H9 (cell line): ENCODE measurements around the gene UBAC2. TPM values are rescaled to one million over a fixed set of nuclear protein-coding genes. Genes with fewer than 3 reads are reported as not detected.

Source experiments
- DNase-seq: peaks from one replicate; pipeline ENCODE4 v3.0.0-alpha.2; 2017
- H2AFZ ChIP-seq: one replicate; pipeline ENCODE4 v1.6.1; 2013; ENCODE audit warnings: mild to moderate bottlenecking, low read length, control low read depth, moderate library complexity
- H2AK5ac ChIP-seq: 2 replicates; pipeline ENCODE4 v1.6.1; 2013; ENCODE audit warnings: low read length, control low read depth, mixed read lengths; ENCODE audit not compliant: insufficient read length
- H2BK120ac ChIP-seq: one replicate; pipeline ENCODE4 v1.6.1; 2013; ENCODE audit warnings: low read depth, mild to moderate bottlenecking, low read length, control low read depth, inconsistent platforms; ENCODE audit not compliant: poor library complexity, severe bottlenecking
- H2BK12ac ChIP-seq: 2 replicates; pipeline ENCODE4 v1.6.1; 2013; ENCODE audit warnings: low read length, control low read depth, mixed read lengths, low read depth; ENCODE audit not compliant: insufficient read length
- H2BK15ac ChIP-seq: 2 replicates; pipeline ENCODE4 v1.6.1; 2013; ENCODE audit warnings: low read depth, low read length, control low read depth
- H2BK20ac ChIP-seq: one replicate; pipeline ENCODE4 v1.6.1; 2013; ENCODE audit warnings: low read depth, mild to moderate bottlenecking, low read length, control low read depth, inconsistent platforms; ENCODE audit not compliant: poor library complexity, severe bottlenecking
- H2BK5ac ChIP-seq: 2 replicates; pipeline ENCODE4 v1.6.1; 2013; ENCODE audit warnings: low read length, control low read depth, mixed read lengths; ENCODE audit not compliant: insufficient read length
- H3K14ac ChIP-seq: 2 replicates; pipeline ENCODE4 v1.6.1; 2013; ENCODE audit warnings: low read length, control low read depth; ENCODE audit not compliant: insufficient read depth
- H3K18ac ChIP-seq: 2 replicates; pipeline ENCODE4 v1.6.1; 2013; ENCODE audit warnings: low read depth, mild to moderate bottlenecking, mixed read lengths, low read length, control low read depth; ENCODE audit not compliant: insufficient read length
- H3K23ac ChIP-seq: 2 replicates; pipeline ENCODE4 v1.6.1; 2013; ENCODE audit warnings: low read length, control low read depth, mixed read lengths, low read depth; ENCODE audit not compliant: insufficient read length
- H3K23me2 ChIP-seq: 2 replicates; pipeline ENCODE4 v1.6.1; 2013; ENCODE audit warnings: low read depth, mild to moderate bottlenecking, mixed read lengths, low read length, control low read depth; ENCODE audit not compliant: insufficient read length, poor library complexity, severe bottlenecking
- H3K27ac ChIP-seq: 2 replicates; pipeline ENCODE4 v1.5.1; 2013; ENCODE audit warnings: low read length, control low read depth, mixed read lengths, low read depth; ENCODE audit not compliant: insufficient read length
- H3K27me3 ChIP-seq: 2 replicates; pipeline ENCODE4 v1.6.1; 2013; ENCODE audit warnings: low read length, control low read depth, inconsistent platforms; ENCODE audit not compliant: insufficient read depth
- H3K4ac ChIP-seq: 2 replicates; pipeline ENCODE4 v1.6.1; 2013; ENCODE audit warnings: low read depth, mild to moderate bottlenecking, control low read depth, inconsistent platforms, low read length, moderate library complexity
- H3K4me1 ChIP-seq: 2 replicates; pipeline ENCODE4 v1.6.1; 2013; ENCODE audit warnings: low read length, control low read depth, inconsistent platforms; ENCODE audit not compliant: insufficient read depth
- H3K4me2 ChIP-seq: 2 replicates; pipeline ENCODE4 v1.6.1; 2013; ENCODE audit warnings: low read length, control low read depth, mixed read lengths; ENCODE audit not compliant: insufficient read length, insufficient read depth
- H3K56ac ChIP-seq: 2 replicates; pipeline ENCODE4 v1.6.1; 2013; ENCODE audit warnings: low read depth, mild to moderate bottlenecking, mixed read lengths, low read length, control low read depth; ENCODE audit not compliant: insufficient read length
- H3K79me1 ChIP-seq: 2 replicates; pipeline ENCODE4 v1.6.1; 2013; ENCODE audit warnings: low read depth, mild to moderate bottlenecking, moderate library complexity, low read length, control low read depth, inconsistent platforms; ENCODE audit not compliant: insufficient read depth, poor library complexity, severe bottlenecking
- H3K79me2 ChIP-seq: 2 replicates; pipeline ENCODE4 v1.6.1; 2013; ENCODE audit warnings: low read length, control low read depth, inconsistent platforms; ENCODE audit not compliant: insufficient read depth
- H3K9ac ChIP-seq: 2 replicates; pipeline ENCODE4 v1.6.1; 2013; ENCODE audit warnings: low read length, control low read depth, mixed read lengths; ENCODE audit not compliant: insufficient read length; ENCODE audit errors: extremely low read depth
- H3K9me3 ChIP-seq: one replicate; pipeline ENCODE4 v1.6.1; 2013; ENCODE audit warnings: low read depth, low read length, inconsistent platforms; ENCODE audit not compliant: control insufficient read depth
- H3T11ph ChIP-seq: one replicate; pipeline ENCODE4 v1.6.1; 2013; ENCODE audit warnings: mild to moderate bottlenecking, low read length, control low read depth, inconsistent platforms
- H4K20me1 ChIP-seq: one replicate; pipeline ENCODE4 v1.6.1; 2013; ENCODE audit not compliant: control insufficient read depth, insufficient read length, insufficient read depth
- H4K5ac ChIP-seq: 2 replicates; pipeline ENCODE4 v1.6.1; 2013; ENCODE audit warnings: low read depth, mild to moderate bottlenecking, mixed read lengths, low read length, control low read depth; ENCODE audit not compliant: insufficient read length
- H4K8ac ChIP-seq: replicated peaks from 2 replicates; pipeline ENCODE4 v1.6.1; 2013; ENCODE audit warnings: low read length, control low read depth, mixed read lengths, low read depth; ENCODE audit not compliant: insufficient read length
- H4K91ac ChIP-seq: 2 replicates; pipeline ENCODE4 v1.6.1; 2013; ENCODE audit warnings: low read depth, mild to moderate bottlenecking, moderate library complexity, mixed read lengths, low read length, control low read depth; ENCODE audit not compliant: insufficient read length
- H3K27ac Mint-ChIP-seq, 3 experiments: 2 replicates in 2 of 3; 3 replicates in 1 of 3; pipeline ENCODE4 v1.8.0; 2020 to 2021; ENCODE audit warnings: mixed read lengths in 3 of 3, mild to moderate bottlenecking in 1 of 3, moderate library complexity in 1 of 3
- H3K27me3 Mint-ChIP-seq: 2 replicates; pipeline ENCODE4 v1.8.0; 2021; ENCODE audit warnings: low read depth, mild to moderate bottlenecking, moderate library complexity, mixed read lengths
- H3K36me3 Mint-ChIP-seq, 3 experiments: 2 replicates in 2 of 3; 3 replicates in 1 of 3; pipeline ENCODE4 v1.8.0; 2020 to 2021; ENCODE audit warnings: low read depth in 3 of 3, mixed read lengths in 3 of 3; ENCODE audit not compliant: insufficient read depth in 1 of 3
- H3K4me1 Mint-ChIP-seq, 2 experiments: 2 replicates each; pipeline ENCODE4 v1.8.0; 2020; ENCODE audit warnings: mixed read lengths in 2 of 2
- H3K4me3 Mint-ChIP-seq, 2 experiments: 2 replicates in 1 of 2; 3 replicates in 1 of 2; pipeline ENCODE4 v1.8.0; 2020 to 2021; ENCODE audit warnings: mild to moderate bottlenecking in 2 of 2, mixed read lengths in 2 of 2, moderate library complexity in 1 of 2
- H3K9me3 Mint-ChIP-seq, 2 experiments: 2 replicates in 1 of 2; 3 replicates in 1 of 2; pipeline ENCODE4 v1.8.0; 2020; ENCODE audit warnings: mild to moderate bottlenecking in 2 of 2, mixed read lengths in 2 of 2, moderate library complexity in 1 of 2
- WGBS: extraction: QIAGEN DNeasy Blood & Tissue Kit; methylation state at CpG from one replicate; pipeline ENCODE4 v1.1.7; 2013; ENCODE audit warnings: missing lambda C conversion rate, low lambda C conversion rate, mixed read lengths; ENCODE audit not compliant: insufficient read length; ENCODE audit errors: extremely low coverage; 5-methylcytosine and 5-hydroxymethylcytosine counted together
- total RNA-seq: library from RNA; stranded (reverse); gene quantifications from 2 replicates; pipeline ENCODE4 v1.2.1, GENCODE V29; 2021
- TF ChIP-seq, protein P1 (sequence below): fragments of 200-600 bp; sonication (generic); conservative IDR thresholded peaks from 3 replicates; pipeline ENCODE4 v1.8.0; 2021; ENCODE audit warnings: antibody characterized with exemption, mild to moderate bottlenecking

UBAC2 gene
- total RNA-seq, 1 experiment from 2014 or later, result 52.3 TPM

DNA sequence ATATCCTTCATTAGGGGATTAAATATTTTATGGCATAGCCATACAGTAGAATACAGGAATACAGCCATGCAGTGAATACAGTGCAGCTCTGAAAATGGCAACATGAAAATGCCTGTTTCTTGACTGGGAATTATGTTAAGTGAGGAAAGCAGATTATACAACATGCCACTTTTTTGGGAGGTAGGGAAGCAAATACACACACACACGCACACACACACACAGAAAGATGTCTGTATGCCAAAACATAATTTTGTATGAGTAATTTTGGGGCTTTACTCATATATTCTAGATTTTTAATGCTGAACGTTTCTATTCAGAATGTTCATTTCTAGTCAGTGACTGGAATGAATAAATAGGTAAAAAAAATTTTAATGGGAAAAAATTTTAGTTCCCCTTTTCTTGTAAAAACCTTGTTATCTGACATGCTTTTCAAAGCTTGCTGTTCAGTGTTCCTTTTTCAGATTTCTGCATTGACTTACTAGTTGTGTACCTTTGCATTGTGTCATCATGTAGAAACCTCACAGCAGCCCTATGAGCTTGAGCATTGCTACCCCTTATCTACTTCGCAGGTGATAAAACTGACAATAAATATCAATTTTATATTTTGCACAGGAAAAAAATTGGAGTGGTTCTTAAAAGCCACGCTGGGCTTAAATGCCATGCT is 98.7 kb downstream of the UBAC2 start:
- Mint-ChIP-seq H3K9me3 (no peaks in the 10 kb centered on the region), H3K27me3 (no peaks in the 10 kb centered on the region; the same call in 1 of the 2 replicates), H3K4me1 (peaks cover 2 to 5% of the 10 kb centered on the region in 2 experiments; a peak in 2 of 4 replicates), H3K36me3 (no peaks in the 10 kb centered on the region), H3K27ac (no peak overlapping the region; a peak in 1 of 7 replicates), H3K4me3 (no peak overlapping the region)
- Histone ChIP-seq H4K5ac (no peak overlapping the region), H2BK12ac (no peak overlapping the region), H3K79me1 (no peaks in the 10 kb centered on the region), H2BK120ac (no peak overlapping the region), H3K9me3 (no peaks in the 10 kb centered on the region), H3K23ac (no peak overlapping the region), H3K27me3 (no peaks in the 10 kb centered on the region), H3K79me2 (no peaks in the 10 kb centered on the region), H3K56ac (no peak overlapping the region), H3K9ac (no peak overlapping the region), H3K18ac (no peak overlapping the region), H4K91ac (no peak overlapping the region), H3K4me1 (no peaks in the 10 kb centered on the region), H3K14ac (no peak overlapping the region), H4K8ac (no peak overlapping the region), H3K27ac (no peak overlapping the region), H2BK5ac (no peak overlapping the region), H3K4ac (no peak overlapping the region), H3K4me2 (no peak overlapping the region), H3K23me2 (no peaks in the 10 kb centered on the region), H2AFZ (no peak overlapping the region), H2AK5ac (no peak overlapping the region), H2BK15ac (no peak overlapping the region), H4K20me1 (no peaks in the 10 kb centered on the region), H2BK20ac (no peak overlapping the region), H3T11ph (no peak overlapping the region)
- TF ChIP-seq, protein P1, sequence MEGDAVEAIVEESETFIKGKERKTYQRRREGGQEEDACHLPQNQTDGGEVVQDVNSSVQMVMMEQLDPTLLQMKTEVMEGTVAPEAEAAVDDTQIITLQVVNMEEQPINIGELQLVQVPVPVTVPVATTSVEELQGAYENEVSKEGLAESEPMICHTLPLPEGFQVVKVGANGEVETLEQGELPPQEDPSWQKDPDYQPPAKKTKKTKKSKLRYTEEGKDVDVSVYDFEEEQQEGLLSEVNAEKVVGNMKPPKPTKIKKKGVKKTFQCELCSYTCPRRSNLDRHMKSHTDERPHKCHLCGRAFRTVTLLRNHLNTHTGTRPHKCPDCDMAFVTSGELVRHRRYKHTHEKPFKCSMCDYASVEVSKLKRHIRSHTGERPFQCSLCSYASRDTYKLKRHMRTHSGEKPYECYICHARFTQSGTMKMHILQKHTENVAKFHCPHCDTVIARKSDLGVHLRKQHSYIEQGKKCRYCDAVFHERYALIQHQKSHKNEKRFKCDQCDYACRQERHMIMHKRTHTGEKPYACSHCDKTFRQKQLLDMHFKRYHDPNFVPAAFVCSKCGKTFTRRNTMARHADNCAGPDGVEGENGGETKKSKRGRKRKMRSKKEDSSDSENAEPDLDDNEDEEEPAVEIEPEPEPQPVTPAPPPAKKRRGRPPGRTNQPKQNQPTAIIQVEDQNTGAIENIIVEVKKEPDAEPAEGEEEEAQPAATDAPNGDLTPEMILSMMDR, result no peak
- DNase-seq, result no peak
- WGBS, result no CpG with 5 or more reads among the region's 4 CpGs
